Keratinocyte (primary cell): ENCODE data around the gene UFD1. TPM values are rescaled to one million over a fixed set of nuclear protein-coding genes. Genes with fewer than 3 reads are reported as not detected.

Source experiments
- DNase-seq: peaks from one replicate; pipeline ENCODE4 v3.0.0-alpha.2; 2011; ENCODE audit warnings: low read depth, missing footprints, low spot score
- FAIRE-seq: peaks from 2 replicates; lab custom pipeline; 2011; peaks lifted over from hg19 to GRCh38; lab: Jason Lieb, UNC
- H2AFZ ChIP-seq: 2 replicates; pipeline ENCODE4 v1.6.0; 2012; ENCODE audit warnings: low read length, control low read depth, inconsistent platforms; ENCODE audit not compliant: control insufficient read depth
- H3K27ac ChIP-seq: 2 replicates; pipeline ENCODE4 v1.5.1; 2011; ENCODE audit warnings: low read length; ENCODE audit not compliant: control insufficient read depth, insufficient read depth
- H3K27me3 ChIP-seq: 3 replicates; pipeline ENCODE4 v1.6.0; 2011; ENCODE audit warnings: low read length; ENCODE audit not compliant: control insufficient read depth, insufficient read depth; ENCODE audit errors: extremely low read depth
- H3K36me3 ChIP-seq, 2 experiments: 2 replicates in 1 of 2; 3 replicates in 1 of 2; pipeline ENCODE4 v1.5.1; 2011; ENCODE audit warnings: low read length in 2 of 2, mild to moderate bottlenecking in 1 of 2; ENCODE audit not compliant: control insufficient read depth in 2 of 2, insufficient read depth in 2 of 2; ENCODE audit errors: extremely low read depth in 1 of 2
- H3K4me1 ChIP-seq: 3 replicates; pipeline ENCODE4 v1.5.1; 2011; ENCODE audit warnings: low read length; ENCODE audit not compliant: control insufficient read depth, insufficient read depth; ENCODE audit errors: extremely low read depth
- H3K4me2 ChIP-seq: 3 replicates; pipeline ENCODE4 v1.6.0; 2011; ENCODE audit warnings: low read depth, low read length; ENCODE audit not compliant: control insufficient read depth, insufficient read depth; ENCODE audit errors: extremely low read depth
- H3K4me3 ChIP-seq, 3 experiments: fragments of 200-600 bp in 1 of 3; sonication (generic) in 1 of 3; 2 replicates in 2 of 3; 3 replicates in 1 of 3; pipeline ENCODE4 v1.5.1; 2011 to 2016; ENCODE audit warnings: low read length in 3 of 3, mild to moderate bottlenecking in 3 of 3, control low read depth in 2 of 3, inconsistent platforms in 1 of 3, low read depth in 1 of 3, mixed read lengths in 1 of 3, mixed run types in 1 of 3, moderate library complexity in 1 of 3; ENCODE audit not compliant: control insufficient read depth in 2 of 3, insufficient read depth in 2 of 3; ENCODE audit errors: extremely low read depth in 1 of 3
- H3K79me2 ChIP-seq: 2 replicates; pipeline ENCODE4 v1.6.0; 2012; ENCODE audit warnings: low read length; ENCODE audit not compliant: control insufficient read depth, insufficient read depth
- H3K9ac ChIP-seq: 3 replicates; pipeline ENCODE4 v1.6.0; 2011; ENCODE audit warnings: low read length; ENCODE audit not compliant: control insufficient read depth, insufficient read depth; ENCODE audit errors: extremely low read depth
- H3K9me1 ChIP-seq: 3 replicates; pipeline ENCODE4 v1.6.0; 2011; ENCODE audit warnings: low read length; ENCODE audit not compliant: control insufficient read depth, insufficient read depth; ENCODE audit errors: extremely low read depth
- H3K9me3 ChIP-seq: 2 replicates; pipeline ENCODE4 v1.5.1; 2012; ENCODE audit warnings: low read depth, low read length; ENCODE audit not compliant: control insufficient read depth
- H4K20me1 ChIP-seq: 3 replicates; pipeline ENCODE4 v1.6.0; 2011; ENCODE audit warnings: low read length; ENCODE audit not compliant: control insufficient read depth, insufficient read depth; ENCODE audit errors: extremely low read depth
- CTCF ChIP-seq, 3 experiments: IDR thresholded peaks in 1 of 3; conservative IDR thresholded peaks in 1 of 3; optimal IDR thresholded peaks in 1 of 3; 2 replicates in 2 of 3; 3 replicates in 1 of 3; pipeline versions ENCODE3 to v1.5.1; 2011; ENCODE audit warnings: low read length in 3 of 3, mild to moderate bottlenecking in 3 of 3, moderate library complexity in 2 of 3, control low read depth in 1 of 3, inconsistent platforms in 1 of 3; ENCODE audit not compliant: insufficient read depth in 2 of 3; ENCODE audit errors: extremely low read depth in 1 of 3
- EZH2 ChIP-seq: IDR thresholded peaks from one replicate; pipeline ENCODE4 v1.6.1; 2012; ENCODE audit warnings: inconsistent platforms, mild to moderate bottlenecking, low read length, moderate library complexity
- dilution Hi-C: fragments of 300-500 bp; cut with MboI; formaldehyde crosslinking; loops from one replicate; pipeline ENCODE4 v1.7.0; 2020; ENCODE audit warnings: low sequenced_read_pairs; ENCODE audit not compliant: extremely low pct_ligation_motif_present
- polyA plus RNA-seq, 5 experiments: library from polyadenylated mRNA; depleted of rRNA in 3 of 5; stranded (reverse) in 3 of 5; stranded (forward) in 1 of 5; unstranded in 1 of 5; fragments of >200 nt; gene quantifications; 1 replicate in 1 of 5; 2 replicates in 3 of 5; 3 replicates in 1 of 5; pipeline versions ENCODE4 v1.2.1 to v1.2.3, GENCODE V29; 2011 to 2012; ENCODE audit warnings: missing spikeins in 2 of 5, low read depth in 1 of 5, low replicate concordance in 1 of 5

The UFD1 gene
- polyA plus RNA-seq, 1 donor (not counting 4 experiments of a cell fraction or from before 2014, with no cell fraction given), result 145 TPM

GRCh38 chr22:19503367-19503766, 24.4 kb upstream of the UFD1 start:
- H3K4me1 ChIP-seq, result no peaks in the 10 kb centered on the region
- no peaks in the 10 kb centered on the region for H3K9me1 ChIP-seq
- H3K79me2 ChIP-seq, result no peaks in the 10 kb centered on the region
- no peaks in the 10 kb centered on the region for H3K9me3 ChIP-seq
- no peak overlapping the region for H2AFZ ChIP-seq
- dilution Hi-C loops, result no loop called here
- no peaks in the 10 kb centered on the region for H3K27me3 ChIP-seq
- TF ChIP-seq EZH2 (no peak), CTCF (optimal IDR thresholded peaks at IDR 0.05 in 1 of 3, IDR thresholded peaks at IDR 0.05 in 1 of 3, conservative IDR thresholded peaks at IDR 0.05 in 1 of 3; ENCODE audit: extremely low read depth in 1 of 3, insufficient read depth in 2 of 3, low read length in 3 of 3) (no peak)
- DNase-seq, result no peak
- H3K27ac ChIP-seq, result no peak overlapping the region
- no peak overlapping the region for H3K4me3 ChIP-seq
- H3K9ac ChIP-seq, result no peak overlapping the region
- peaks cover 0 to 2% of the 10 kb centered on the region in 2 experiments for H3K36me3 ChIP-seq
- FAIRE-seq, result no peak
- H3K4me2 ChIP-seq, result no peak overlapping the region
- no peaks in the 10 kb centered on the region for H4K20me1 ChIP-seq

- FAIRE-seq (no peak), DNase-seq (no peak)
- no peaks in the 10 kb centered on the region for H4K20me1 ChIP-seq
- no peaks in the 10 kb centered on the region for H3K9me1 ChIP-seq
- no peak overlapping the region for H3K9ac ChIP-seq
- H3K9me3 ChIP-seq, result no peaks in the 10 kb centered on the region
- no peaks in the 10 kb centered on the region for H3K4me1 ChIP-seq
- H3K27me3 ChIP-seq, result no peaks in the 10 kb centered on the region
- no peaks in the 10 kb centered on the region for H3K79me2 ChIP-seq
- H2AFZ ChIP-seq, result no peak overlapping the region
- TF ChIP-seq EZH2 (no peak), CTCF (optimal IDR thresholded peaks at IDR 0.05 in 1 of 3, IDR thresholded peaks at IDR 0.05 in 1 of 3, conservative IDR thresholded peaks at IDR 0.05 in 1 of 3; ENCODE audit: extremely low read depth in 1 of 3, insufficient read depth in 2 of 3, low read length in 3 of 3) (no peak)
- no peak overlapping the region for H3K4me2 ChIP-seq
- no peak overlapping the region for H3K4me3 ChIP-seq
- H3K36me3 ChIP-seq, result peaks cover 0 to 2% of the 10 kb centered on the region in 2 experiments
- H3K27ac ChIP-seq, result no peak overlapping the region
- dilution Hi-C loops, result no loop called here
These were observed 23.0 kb upstream of the UFD1 start for GRCh38 chr22:19501897-19502447.
